GM12878 (cell line): ENCODE data around the gene FAM222B. TPM values are rescaled to one million over a fixed set of nuclear protein-coding genes. Genes with fewer than 3 reads are reported as not detected.

Source experiments
- BCL11A ChIP-seq: IDR thresholded peaks from 2 replicates; pipeline ENCODE4 v1.6.1; 2011; ENCODE audit warnings: low read depth, low read length
- BHLHE40 ChIP-seq, 2 experiments: fragments of 450-650 bp in 1 of 2; IDR thresholded peaks; 2 replicates each; pipeline ENCODE4 v1.6.1; 2011 to 2017; ENCODE audit warnings: low read depth in 2 of 2, borderline replicate concordance in 1 of 2, improper control_type of control experiment in 1 of 2, low read length in 1 of 2, mild to moderate bottlenecking in 1 of 2
- BRCA1 ChIP-seq: IDR thresholded peaks from 2 replicates; pipeline ENCODE4 v1.6.1; 2011; ENCODE audit warnings: low read depth, low read length, improper control_type of control experiment
- CBX3 ChIP-seq: fragments of 200-600 bp; sonication (generic); IDR thresholded peaks from 2 replicates; pipeline ENCODE4 v1.6.1; 2016; ENCODE audit warnings: low read depth, borderline replicate concordance
- ETV6 ChIP-seq, 2 experiments: fragments of 450-650 bp in 1 of 2; IDR thresholded peaks in 1 of 2; conservative IDR thresholded peaks in 1 of 2; 2 replicates each; pipeline ENCODE4 v1.6.1; 2014; ENCODE audit warnings: antibody characterized with exemption in 1 of 2, borderline replicate concordance in 1 of 2, low read depth in 1 of 2, mild to moderate bottlenecking in 1 of 2, moderate library complexity in 1 of 2
- JUND ChIP-seq: IDR thresholded peaks from 2 replicates; pipeline ENCODE4 v1.6.1; 2012; ENCODE audit warnings: low read depth, mild to moderate bottlenecking, low read length, improper control_type of control experiment, moderate library complexity
- MYC ChIP-seq: IDR thresholded peaks from 2 replicates; pipeline ENCODE4 v1.6.1; 2011; ENCODE audit warnings: mild to moderate bottlenecking, low read length, moderate library complexity, inconsistent platforms; ENCODE audit not compliant: insufficient read depth, insufficient replicate concordance, insufficient read length, severe bottlenecking
- POLR2A ChIP-seq: IDR thresholded peaks from 2 replicates; pipeline ENCODE4 v1.6.1; 2011; ENCODE audit warnings: low read depth, mild to moderate bottlenecking, low read length
- POLR2AphosphoS5 ChIP-seq: IDR thresholded peaks from 2 replicates; pipeline ENCODE4 v1.6.1; 2011; ENCODE audit warnings: mild to moderate bottlenecking, low read length, inconsistent platforms
- SP1 ChIP-seq: IDR thresholded peaks from one replicate; pipeline ENCODE4 v1.6.1; 2011; ENCODE audit warnings: low read depth, low read length
- TCF7 ChIP-seq: IDR thresholded peaks from 2 replicates; pipeline ENCODE4 v1.6.1; 2014; ENCODE audit warnings: antibody characterized with exemption, borderline replicate concordance
- ZNF274 ChIP-seq: IDR thresholded peaks from one replicate; pipeline ENCODE4 v1.8.0; 2011; ENCODE audit not compliant: insufficient read length, insufficient read depth
- polyA plus RNA-seq, 11 experiments: library from polyadenylated mRNA; depleted of rRNA in 4 of 11; unstranded in 6 of 11; stranded (reverse) in 5 of 11; fragments of >200 nt; fragmentation: Nextera tagmentation in 4 of 11; fragmentation: Illumina TruSeq in 1 of 11; extraction: Ambion mirVana in 4 of 11; extraction: Trizol in 1 of 11; gene quantifications; 1 replicate in 1 of 11; 2 replicates in 10 of 11; pipeline versions ENCODE4 v1.2.1 to v1.2.3, GENCODE V29; 2011 to 2016; ENCODE audit warnings: inconsistent platforms in 2 of 11, missing spikeins in 2 of 11, low read depth in 1 of 11
- total RNA-seq, 4 experiments: library from RNA; depleted of rRNA in 3 of 4; stranded (reverse); fragments of >200 nt in 3 of 4; fragmentation: Illumina TruSeq in 1 of 4; extraction: Trizol in 1 of 4; gene quantifications; 2 replicates each; pipeline versions ENCODE4 v1.2.1 to v1.2.3, GENCODE V29; 2013 to 2021
- TF ChIP-seq, protein P1 (sequence below): fragments of 450-650 bp; formaldehyde crosslinking; IDR thresholded peaks from 2 replicates; pipeline ENCODE4 v1.5.0; 2022; ENCODE audit warnings: mild to moderate bottlenecking, missing genetic modification characterization
- TF ChIP-seq, protein P2 (sequence below): IDR thresholded peaks from 2 replicates; pipeline ENCODE4 v1.6.1; 2011; ENCODE audit warnings: low read depth, mild to moderate bottlenecking, low read length, moderate library complexity, borderline replicate concordance; ENCODE audit errors: extremely low read depth
- TF ChIP-seq, protein P3 (sequence below): IDR thresholded peaks from 2 replicates; pipeline ENCODE4 v1.6.1; 2012; ENCODE audit warnings: low read depth, low read length, improper control_type of control experiment
- TF ChIP-seq, protein P4 (sequence below): IDR thresholded peaks from 2 replicates; pipeline ENCODE4 v1.6.1; 2012; ENCODE audit warnings: improper control_type of control experiment, low read depth, low read length; ENCODE audit not compliant: insufficient replicate concordance

Gene FAM222B
- total and polyA plus RNA-seq, 10 of the 15 experiments (the other 5 are each of a cell fraction or from before 2014, with no cell fraction given) = 2.8 to 18.3 (median 6.4) TPM

DNA sequence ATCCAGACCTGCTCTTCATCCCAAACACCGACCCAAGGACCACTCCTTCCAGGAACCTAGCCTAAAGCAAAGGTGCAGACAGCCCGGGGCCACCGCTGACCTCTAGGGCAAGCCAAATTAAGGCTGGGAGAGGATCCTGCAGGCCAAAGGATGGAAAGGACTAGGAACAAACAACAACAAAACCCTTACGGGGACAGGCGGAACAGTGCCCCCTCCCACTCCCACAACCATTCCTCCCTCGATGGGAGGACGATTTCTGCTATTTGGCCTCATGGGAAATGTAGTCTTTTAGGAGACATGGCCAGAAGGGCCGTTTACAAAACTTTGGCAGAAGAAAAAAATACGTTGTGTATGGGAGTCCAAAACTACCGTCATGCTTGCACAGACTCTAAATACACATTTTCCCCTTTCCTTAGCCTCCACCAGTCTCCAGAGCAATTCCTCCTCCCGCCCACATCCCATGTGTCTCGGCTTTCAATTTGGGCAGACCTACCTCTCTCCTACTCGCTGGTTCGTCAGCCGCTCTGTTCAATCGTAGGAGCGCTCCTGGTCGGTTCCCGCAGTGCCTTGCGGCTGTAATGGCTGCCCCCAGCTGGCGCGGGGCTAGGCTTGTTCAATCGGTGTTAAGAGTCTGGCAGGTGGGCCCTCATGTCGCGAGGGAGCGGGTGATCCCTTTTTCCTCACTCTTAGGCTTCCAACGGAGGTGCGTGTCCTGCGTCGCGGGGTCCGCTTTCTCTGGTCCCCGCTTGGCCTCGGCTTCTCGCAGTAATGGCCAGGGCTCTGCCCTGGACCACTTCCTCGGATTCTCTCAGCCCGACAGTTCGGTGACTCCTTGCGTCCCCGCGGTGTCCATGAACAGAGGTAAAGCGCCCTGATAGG, 12.1 kb upstream of the FAM222B start, which contains the start of gene ERAL1 (continued):
- TF ChIP-seq, protein P1, sequence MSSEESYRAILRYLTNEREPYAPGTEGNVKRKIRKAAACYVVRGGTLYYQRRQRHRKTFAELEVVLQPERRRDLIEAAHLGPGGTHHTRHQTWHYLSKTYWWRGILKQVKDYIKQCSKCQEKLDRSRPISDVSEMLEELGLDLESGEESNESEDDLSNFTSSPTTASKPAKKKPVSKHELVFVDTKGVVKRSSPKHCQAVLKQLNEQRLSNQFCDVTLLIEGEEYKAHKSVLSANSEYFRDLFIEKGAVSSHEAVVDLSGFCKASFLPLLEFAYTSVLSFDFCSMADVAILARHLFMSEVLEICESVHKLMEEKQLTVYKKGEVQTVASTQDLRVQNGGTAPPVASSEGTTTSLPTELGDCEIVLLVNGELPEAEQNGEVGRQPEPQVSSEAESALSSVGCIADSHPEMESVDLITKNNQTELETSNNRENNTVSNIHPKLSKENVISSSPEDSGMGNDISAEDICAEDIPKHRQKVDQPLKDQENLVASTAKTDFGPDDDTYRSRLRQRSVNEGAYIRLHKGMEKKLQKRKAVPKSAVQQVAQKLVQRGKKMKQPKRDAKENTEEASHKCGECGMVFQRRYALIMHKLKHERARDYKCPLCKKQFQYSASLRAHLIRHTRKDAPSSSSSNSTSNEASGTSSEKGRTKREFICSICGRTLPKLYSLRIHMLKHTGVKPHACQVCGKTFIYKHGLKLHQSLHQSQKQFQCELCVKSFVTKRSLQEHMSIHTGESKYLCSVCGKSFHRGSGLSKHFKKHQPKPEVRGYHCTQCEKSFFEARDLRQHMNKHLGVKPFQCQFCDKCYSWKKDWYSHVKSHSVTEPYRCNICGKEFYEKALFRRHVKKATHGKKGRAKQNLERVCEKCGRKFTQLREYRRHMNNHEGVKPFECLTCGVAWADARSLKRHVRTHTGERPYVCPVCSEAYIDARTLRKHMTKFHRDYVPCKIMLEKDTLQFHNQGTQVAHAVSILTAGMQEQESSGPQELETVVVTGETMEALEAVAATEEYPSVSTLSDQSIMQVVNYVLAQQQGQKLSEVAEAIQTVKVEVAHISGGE (CRISPR knock-in tag) = no peak
- TF ChIP-seq POLR2A (peak; percentile 95), ZNF274 (no peak), TCF7 (peak; percentile 53; the same call in 1 of the 2 replicates), BRCA1 (no peak), CBX3 (no peak), MYC (peak; percentile 59), JUND (no peak), BHLHE40 (IDR thresholded peaks at IDR 0.05; ENCODE audit: borderline replicate concordance in 1 of 2, low read depth in 2 of 2, low read length in 1 of 2) (peak in 1 of 2 experiments; percentile 25; a peak in 1 of 4 replicates), POLR2AphosphoS5 (peak; percentile 86), ETV6 (conservative IDR thresholded peaks at IDR 0.05 in 1 of 2, IDR thresholded peaks at IDR 0.05 in 1 of 2; ENCODE audit: borderline replicate concordance in 1 of 2, low read depth in 1 of 2) (no peak), SP1 (peak; percentile 83), BCL11A (no peak)
- TF ChIP-seq, protein P2, sequence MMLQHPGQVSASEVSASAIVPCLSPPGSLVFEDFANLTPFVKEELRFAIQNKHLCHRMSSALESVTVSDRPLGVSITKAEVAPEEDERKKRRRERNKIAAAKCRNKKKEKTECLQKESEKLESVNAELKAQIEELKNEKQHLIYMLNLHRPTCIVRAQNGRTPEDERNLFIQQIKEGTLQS = no peak
- TF ChIP-seq, protein P3, sequence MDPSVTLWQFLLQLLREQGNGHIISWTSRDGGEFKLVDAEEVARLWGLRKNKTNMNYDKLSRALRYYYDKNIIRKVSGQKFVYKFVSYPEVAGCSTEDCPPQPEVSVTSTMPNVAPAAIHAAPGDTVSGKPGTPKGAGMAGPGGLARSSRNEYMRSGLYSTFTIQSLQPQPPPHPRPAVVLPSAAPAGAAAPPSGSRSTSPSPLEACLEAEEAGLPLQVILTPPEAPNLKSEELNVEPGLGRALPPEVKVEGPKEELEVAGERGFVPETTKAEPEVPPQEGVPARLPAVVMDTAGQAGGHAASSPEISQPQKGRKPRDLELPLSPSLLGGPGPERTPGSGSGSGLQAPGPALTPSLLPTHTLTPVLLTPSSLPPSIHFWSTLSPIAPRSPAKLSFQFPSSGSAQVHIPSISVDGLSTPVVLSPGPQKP = 0 out of 2 replicates have a peak, but pooled peaks have one; percentile 42
- TF ChIP-seq, protein P4, sequence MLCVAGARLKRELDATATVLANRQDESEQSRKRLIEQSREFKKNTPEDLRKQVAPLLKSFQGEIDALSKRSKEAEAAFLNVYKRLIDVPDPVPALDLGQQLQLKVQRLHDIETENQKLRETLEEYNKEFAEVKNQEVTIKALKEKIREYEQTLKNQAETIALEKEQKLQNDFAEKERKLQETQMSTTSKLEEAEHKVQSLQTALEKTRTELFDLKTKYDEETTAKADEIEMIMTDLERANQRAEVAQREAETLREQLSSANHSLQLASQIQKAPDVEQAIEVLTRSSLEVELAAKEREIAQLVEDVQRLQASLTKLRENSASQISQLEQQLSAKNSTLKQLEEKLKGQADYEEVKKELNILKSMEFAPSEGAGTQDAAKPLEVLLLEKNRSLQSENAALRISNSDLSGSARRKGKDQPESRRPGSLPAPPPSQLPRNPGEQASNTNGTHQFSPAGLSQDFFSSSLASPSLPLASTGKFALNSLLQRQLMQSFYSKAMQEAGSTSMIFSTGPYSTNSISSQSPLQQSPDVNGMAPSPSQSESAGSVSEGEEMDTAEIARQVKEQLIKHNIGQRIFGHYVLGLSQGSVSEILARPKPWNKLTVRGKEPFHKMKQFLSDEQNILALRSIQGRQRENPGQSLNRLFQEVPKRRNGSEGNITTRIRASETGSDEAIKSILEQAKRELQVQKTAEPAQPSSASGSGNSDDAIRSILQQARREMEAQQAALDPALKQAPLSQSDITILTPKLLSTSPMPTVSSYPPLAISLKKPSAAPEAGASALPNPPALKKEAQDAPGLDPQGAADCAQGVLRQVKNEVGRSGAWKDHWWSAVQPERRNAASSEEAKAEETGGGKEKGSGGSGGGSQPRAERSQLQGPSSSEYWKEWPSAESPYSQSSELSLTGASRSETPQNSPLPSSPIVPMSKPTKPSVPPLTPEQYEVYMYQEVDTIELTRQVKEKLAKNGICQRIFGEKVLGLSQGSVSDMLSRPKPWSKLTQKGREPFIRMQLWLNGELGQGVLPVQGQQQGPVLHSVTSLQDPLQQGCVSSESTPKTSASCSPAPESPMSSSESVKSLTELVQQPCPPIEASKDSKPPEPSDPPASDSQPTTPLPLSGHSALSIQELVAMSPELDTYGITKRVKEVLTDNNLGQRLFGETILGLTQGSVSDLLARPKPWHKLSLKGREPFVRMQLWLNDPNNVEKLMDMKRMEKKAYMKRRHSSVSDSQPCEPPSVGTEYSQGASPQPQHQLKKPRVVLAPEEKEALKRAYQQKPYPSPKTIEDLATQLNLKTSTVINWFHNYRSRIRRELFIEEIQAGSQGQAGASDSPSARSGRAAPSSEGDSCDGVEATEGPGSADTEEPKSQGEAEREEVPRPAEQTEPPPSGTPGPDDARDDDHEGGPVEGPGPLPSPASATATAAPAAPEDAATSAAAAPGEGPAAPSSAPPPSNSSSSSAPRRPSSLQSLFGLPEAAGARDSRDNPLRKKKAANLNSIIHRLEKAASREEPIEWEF = no peak
